NOMO-1 (cell line): ENCODE data around the gene TLX3.
"Not testable (repeated sequence)": the region's sequence is repeated elsewhere in the genome, so short reads cannot be mapped to it uniquely, and the experiment has no call there.

ENCODE experiments used
- DNase-seq, 2 experiments: peaks; one replicate each; lab custom pipeline; 2025; ENCODE audit not compliant: unreplicated experiment in 2 of 2; lab: John Stamatoyannopoulos, UW

Gene TLX3

DNA sequence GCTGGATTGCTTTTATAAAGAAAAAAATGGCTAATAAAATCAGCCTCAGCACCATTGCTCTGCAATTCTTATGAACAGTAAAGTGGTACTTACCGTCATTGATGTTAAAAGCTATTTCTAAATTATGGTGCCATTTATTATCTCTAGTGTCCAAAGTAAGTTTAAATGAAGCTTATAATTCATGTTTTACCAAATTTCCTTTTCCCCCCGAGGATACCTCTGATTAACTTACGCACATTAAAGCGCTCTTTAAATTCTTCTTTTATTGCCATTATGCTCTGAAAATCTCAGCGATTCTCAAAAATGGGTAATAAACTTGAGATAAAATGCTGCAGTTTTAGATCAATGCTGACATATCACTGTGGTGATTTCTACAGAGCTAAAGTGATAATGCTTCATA, 13.5 kb downstream of the TLX3 start:
- no peak for DNase-seq

DNA sequence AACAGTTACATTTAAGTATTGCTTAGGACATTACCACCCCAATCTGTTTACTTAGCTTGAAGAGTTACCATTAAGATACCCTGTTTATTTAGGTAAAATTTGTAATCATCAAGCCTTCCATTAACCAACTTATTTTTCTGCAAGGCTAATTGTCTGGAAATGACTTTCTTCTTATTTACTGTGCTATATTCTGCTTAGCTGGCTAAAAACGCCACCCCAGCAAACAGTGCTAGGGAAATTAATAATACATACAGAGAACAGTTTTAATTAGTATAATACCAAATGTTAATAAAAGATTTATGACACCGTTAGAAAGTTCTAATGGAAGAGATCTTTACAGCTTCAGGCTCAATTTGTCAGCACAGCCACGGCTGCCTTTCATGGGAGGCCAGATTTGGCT, 14.0 kb downstream of the TLX3 start:
- no peak for DNase-seq

DNA sequence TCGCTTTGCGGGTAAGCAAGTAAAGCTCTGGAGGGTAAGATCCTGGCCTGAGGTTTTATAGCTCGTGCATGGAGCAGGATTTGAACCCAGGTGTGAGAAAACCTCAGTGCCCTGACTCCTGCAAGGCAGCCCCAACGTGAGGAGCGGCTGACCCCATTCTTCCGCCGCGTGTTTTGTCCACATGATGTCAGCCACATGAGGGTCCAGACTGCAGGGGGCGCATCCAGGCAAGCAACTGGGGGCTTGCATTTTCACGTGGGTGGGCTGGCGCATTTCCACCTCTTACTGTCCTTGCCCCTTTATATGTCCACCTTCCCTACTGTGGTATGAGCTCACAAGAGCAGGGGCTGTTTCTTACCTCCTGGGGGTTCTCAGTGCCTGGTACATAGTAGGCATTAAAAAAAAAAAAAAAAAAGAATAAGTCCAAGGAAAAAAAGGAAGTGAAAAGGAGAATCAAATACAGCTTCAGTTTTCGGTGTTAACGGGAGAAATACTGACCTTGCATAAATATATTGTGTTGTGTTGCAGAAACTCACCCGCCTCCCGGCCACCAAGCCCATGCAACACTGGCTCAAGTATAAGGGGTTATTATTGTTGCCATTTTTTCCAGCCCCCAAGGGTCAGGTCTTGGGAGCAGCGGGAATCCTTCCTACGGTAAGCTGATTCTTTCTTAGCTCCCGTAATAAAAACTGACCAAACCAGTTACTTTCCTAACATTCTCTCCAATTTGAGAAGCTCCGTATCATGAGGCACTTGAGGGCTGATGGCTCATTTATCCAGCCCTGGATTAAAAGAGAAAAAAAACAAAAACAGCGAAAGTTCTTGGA, 15.0 kb downstream of the TLX3 start:
- peak; percentile 34 to 75 for DNase-seq

DNA sequence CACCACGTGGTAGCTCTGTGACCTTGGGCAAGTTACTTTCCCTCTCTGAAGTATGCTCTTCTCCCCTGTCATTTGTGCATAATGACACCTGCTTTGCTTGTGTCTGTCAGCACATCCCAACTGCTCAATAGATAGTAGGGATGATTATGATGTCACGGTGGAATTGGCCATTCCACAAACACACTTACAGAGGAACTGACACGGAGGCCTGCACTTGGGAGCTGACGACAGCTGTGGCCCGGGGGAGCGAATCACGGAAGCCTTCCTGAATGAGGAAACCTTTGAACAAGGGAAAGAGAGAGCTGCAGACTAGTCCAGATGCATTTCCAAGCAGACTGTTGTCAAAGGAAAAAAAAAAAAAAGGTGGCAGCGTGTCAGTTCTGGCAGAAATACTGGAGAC, 21.0 kb downstream of the TLX3 start:
- no peak for DNase-seq

DNA sequence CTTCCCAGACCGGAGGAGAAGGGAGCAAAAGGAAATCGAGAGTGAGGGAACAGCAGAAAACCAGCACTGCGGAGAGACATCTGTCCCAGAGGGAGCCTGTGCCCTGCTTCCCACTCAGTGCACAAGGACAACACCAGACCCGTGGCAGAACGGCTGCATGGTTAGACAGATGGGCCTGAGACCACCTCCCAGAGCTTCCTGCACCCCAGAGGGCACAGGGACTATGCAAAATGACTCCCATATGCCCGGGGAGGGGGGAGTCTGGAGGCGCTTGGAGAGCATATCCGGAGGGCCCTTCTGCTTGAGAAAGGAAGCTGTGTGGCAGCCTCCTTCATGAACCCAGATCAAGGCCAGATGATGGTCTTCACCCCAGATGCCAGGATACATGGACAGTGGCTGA, 26.6 kb downstream of the TLX3 start:
- no peak for DNase-seq

DNA sequence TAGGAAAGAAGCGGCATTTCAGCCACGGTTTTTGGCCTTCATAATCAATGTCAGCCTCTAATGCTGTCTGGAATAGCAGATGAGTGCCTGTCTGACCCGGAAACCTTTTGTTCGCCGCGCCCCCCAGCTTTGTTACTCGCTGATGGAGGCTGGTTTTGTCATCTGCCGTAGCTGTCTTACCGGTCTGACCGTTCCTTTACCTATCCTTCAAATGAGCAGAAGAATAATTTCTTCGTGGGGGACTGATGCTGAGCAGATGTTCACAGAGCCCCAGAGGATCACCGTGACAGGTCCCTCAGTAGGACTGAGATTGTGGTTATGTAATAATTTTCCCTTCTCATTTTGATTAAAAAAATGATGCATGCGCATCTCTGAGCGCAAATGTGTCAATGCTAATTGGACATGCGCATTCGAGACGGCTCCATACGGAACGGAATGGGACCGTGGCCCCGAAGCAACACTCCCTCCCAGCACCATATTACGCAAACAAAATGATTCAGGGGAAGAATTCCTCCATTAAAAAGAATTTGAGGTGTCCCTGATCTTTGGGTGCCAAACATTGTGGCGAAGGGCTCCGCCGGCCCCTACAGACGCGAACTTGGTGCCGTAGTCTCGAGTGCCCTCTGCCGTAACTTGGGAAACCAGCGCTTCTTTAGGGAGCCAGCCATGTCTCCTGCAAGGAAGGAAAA, 27.6 kb downstream of the TLX3 start:
- DNase-seq, result peak; percentile 6 to 7

DNA sequence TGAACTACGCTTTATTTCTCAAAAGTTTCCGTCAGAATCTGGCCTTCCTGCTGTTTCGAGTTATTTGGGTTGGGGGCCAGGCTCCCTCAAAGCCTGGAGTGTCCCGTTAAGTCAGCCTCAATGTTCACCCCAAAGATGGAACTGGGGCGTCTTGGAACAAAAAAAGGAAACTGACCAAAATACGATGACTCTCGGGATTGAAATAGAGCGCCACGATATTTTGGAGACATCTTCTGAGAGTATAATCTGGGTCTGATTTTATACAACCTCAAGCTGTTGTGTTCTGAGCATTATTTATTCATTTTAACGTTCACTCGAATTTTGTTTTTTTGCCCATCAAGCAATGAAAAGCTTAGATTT, 28.1 kb downstream of the TLX3 start:
- DNase-seq, result no peak

DNA sequence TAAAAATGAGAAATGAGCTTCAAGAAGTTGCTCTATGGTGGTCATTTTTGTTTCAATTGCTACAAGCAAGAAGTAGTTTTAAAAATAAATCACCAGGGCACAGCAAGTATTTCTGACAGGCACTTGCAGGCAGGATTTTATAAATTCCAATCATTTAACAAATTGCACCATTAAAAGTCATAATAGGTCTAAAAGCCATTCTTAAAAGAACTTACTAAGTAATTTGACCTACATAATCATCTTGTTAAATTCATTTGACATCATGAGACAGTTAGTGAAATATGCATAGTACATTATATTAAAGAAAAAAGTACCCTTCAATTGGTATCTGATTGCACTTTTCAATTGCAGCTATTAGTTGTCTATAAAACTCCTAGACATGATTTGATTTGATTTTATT, 31.0 kb downstream of the TLX3 start:
- no peak for DNase-seq

DNA sequence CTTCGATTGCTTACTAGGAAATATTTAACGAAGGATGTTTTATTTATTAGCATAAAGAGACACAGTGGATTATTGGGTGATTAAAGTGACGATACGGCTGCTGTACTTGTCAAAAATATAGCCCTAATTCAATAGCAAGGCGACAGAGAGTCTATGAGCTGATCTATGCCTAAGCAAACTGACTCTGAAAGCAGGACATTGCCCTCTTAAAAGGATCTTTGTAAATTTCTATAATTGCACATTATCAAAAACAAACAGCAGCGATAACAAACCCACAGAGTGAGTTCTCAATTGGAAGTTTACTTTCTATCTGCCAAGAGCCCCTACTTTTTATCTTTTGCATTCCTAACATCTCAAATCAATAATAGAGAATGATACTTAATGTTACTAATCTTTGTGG, 31.4 kb downstream of the TLX3 start:
- DNase-seq, result no peak

DNA sequence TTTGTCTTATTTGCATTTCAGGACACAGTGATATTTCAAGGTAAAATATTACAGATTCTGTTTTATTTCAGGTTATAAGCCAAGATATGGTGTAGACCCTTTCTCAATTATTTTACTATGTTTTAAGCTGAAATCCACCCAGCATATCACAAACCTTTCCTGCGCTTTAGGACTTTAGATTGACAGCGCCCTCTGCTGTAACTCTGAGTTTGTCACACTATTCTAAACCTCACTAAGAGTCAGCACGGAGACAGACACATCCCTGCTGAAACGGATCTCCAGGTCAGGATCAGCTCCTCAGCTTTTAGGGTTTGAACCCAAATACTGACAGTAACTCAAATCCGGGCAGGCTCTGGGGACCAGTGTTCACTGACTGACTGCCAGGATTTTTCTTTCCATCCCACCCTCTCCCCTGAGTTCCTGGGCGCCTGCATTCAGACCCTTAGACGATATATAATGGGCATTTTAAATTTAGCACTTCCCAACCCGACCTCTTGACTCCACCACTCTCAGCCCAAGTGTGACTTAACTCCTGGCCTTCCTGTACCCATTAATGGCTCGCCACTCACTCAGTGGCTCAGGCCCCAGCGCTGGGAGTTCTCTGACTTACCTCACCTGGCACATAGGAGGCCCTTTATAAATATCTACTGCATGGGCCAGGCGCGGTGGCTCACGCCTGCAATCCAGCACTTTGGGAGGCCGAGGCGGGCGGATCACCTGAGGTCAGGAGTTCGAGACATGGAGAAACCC, 33.5 kb downstream of the TLX3 start:
- peak; percentile 51 to 55 for DNase-seq

DNA sequence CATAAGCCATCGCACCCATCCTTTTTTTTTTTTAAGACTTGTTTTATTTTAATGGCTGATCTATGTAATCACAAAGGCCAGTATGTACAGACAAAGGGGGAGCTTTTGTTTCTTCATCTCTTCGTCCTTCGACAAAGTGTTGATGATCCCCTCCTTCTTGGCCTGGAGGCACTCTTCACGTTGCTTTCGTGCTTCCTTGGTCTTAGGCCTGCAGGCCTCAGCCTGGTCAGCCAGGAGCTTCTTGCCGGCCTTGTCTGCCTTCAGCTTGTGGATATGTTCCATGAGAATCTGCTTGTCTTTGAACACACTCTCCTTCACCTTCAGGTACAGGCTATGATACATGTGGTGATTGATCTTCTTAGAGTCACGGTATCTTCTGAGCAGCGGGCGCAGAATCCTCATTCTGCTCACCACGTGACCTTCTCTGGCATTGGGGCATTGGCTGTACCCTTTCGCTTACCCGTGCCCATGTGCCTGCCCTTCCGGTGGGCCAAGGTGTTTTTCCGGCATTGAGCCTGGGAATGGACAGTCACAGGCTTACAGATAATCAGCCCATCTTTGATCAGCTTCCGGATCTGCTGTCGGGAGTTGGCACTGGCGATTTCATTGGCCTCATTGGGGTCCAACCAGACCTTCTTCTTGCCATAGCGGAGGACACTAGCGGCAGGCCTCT, 36.0 kb downstream of the TLX3 start:
- no peak for DNase-seq

DNA sequence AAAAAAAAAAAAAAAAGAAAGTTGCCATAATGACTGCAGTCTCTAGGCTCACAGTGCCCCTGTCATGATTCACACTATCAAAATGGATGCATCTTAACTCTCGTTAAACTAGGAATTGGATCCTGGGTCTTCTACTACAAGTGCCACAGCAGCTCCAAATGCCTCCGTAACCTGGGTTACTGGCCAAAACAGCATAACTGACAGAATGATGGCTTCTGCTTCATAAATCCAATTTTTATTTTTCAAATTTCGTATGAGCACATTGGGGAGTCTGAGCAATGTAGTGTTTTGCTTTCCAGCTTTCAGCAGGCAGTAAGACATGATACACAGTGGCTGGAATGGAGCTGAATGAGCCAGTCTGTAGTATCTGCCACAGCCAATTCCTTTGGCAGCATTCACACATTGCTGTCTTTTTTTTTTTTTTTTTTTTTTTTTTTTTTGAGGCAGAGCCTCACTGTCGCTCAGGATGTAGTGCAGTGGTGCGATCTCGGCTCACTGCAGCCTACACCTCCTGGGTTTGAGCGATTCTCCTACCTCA, 42.6 kb downstream of the TLX3 start:
- DNase-seq, result no peak

DNA sequence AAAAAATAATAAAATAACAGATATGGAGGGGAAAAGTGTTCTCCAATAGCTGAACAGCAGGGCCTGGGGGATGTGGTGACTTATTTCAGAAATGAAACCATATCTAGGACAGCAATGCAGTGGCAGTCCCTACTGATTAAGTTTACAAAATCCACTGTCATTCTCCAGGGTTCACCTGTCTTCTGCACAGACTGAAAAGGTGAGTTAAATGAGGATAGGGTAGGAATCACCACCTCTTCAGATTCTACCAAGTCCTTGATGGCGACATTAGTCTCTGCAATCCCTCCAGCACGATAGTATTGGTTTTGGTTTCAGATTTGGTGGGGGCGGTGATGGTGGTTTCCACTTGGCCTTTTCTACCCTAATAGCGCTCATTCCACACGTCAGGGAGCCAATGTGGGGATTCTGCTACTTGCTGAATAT, 46.3 kb downstream of the TLX3 start:
- no peak for DNase-seq

DNA sequence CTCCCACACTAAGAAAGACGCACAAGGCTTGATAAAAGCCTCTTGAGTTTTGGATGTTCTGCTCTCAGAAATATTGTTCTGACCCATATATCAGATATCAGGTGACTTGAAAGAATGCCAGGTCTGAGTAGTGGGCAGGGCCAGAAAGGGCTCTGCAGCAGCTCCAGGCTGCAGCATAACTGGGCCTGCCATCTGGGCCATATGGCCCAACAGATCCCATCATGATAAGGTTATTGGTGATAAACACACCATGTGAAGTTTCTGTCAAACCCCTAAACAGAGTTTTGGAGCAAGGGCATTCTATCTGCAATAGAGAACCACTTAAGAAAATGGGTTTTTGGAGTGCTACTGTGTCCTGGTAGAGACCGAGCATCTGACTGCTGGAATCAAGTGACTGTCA, 48.8 kb downstream of the TLX3 start:
- DNase-seq, result no peak

DNA sequence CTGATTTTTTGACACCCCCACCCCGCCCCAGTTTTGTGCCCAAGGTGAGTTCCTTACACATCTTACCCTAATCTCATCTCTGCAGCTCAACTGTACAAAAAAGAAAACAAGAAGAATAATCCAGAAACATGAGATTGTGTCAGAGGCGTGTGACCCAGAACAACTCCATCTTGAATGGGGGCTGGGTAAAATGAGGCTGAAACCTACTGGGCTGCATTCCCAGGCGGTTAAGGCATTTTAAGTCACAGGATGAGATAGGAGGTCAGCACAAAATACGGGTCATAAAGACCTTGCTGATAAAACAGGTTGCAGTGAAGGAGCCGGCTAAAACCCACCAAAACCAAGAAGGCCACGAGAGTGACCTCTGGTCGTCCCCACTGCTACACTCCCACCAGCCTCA, 52.1 kb downstream of the TLX3 start:
- not testable (repeated sequence) for DNase-seq
